T47D (cell line): ENCODE results near the gene XXYLT1.
"Not testable (repeated sequence)": the region's sequence is repeated elsewhere in the genome, so short reads cannot be mapped to it uniquely, and the experiment has no call there.

Experiments used
- DNase-seq, 2 experiments: peaks; one replicate each; pipeline versions ENCODE4 v3.0.0 to v3.0.0-alpha.2; 2011 to 2012; ENCODE audit warnings: low read depth in 1 of 2, low spot score in 1 of 2
- JUND ChIP-seq: IDR thresholded peaks from 2 replicates; pipeline ENCODE4 v1.6.1; 2012; ENCODE audit warnings: low read depth
- in situ Hi-C: cut with HindIII; loops from 2 replicates; pipeline ENCODE4 v1.10.0; 2016; ENCODE audit warnings: low sequenced_read_pairs, low pct_unique_long_range_greater_than_20kb

The XXYLT1 gene

DNA sequence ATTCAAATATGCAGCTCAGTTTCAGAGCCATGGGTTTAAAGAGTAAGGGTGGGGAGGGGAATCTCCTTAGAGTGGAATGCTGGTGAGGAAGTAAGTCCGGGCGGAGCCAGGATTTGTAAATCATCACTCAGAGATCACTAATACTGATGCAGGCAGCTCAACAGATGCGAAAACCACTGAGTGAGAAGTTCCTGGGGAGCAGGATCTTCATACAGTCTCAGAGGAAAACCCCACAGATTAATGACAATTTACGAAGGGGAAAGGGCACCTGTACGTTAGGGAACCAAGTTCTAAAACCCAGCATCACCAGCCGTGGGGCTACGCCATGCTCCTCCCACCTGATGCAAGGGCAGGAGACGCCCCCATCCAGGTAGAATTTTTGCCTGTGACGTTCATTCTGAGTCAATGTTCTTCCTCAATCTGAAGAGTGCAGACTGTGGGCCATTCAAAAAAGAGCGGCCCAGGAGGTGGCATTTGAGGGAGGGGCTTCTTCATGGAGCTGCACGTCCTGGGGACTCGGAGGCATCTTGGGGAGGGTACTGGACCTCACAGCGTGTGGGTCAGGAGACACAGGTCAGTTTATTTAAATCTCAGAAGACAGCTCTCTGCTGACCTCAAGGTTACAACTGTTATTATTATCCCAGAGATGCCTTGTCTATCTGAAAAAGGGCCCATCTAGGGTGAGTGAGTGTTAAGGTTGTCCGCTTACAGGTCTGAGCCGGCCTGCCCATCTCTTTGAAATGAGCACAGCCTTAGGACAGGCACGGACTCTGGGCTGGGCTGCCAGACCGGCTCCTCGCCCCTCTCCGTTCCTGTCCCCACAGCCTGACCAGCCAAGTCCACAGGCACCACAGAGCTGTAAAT lies 228.0 kb downstream of the XXYLT1 start:
- DNase-seq = peak in 1 of 2 experiments; percentile 42
- in situ Hi-C loops = no loop called here
- TF ChIP-seq JUND = no peak

DNA sequence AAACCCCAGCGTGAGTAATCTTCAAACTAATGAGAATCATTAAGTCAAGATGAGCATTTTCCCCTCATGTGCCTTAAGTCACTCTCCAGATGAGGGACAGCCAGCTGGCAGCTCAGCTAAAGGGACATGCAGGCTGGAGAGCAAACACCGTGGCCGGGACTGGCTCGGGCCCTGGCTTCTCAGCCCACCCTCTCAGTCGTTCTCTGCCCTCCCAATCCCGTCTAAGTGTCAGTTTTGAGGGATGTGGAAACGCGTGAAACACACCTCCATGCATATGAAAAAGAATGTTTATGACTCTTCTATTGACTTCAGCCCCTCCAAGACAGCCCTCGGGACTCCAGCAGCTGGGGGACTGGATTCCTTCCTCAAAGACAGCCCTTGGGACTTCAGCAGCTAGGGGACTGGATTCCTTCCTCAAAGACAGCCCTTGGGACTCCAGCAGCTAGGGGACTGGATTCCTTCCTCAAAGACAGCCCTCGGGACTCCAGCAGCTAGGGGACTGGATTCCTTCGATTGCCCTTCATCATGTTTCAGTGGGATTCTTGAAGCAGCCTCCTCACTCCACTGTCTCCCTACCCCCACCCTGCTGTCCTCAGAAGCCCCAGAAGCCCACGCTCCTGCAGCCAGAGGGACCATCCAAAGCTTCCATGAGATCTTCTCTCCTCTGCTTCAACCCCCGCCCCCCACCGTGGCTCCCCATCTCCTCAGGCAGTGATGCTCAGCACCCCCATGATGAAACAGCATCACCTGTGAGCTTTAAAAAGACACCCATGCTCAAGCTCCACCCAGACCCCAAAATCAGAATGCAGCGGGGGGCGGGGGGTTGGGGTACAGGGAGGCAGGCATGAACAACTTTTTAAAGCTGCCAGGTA lies 228.9 kb downstream of the XXYLT1 start:
- DNase-seq = no peak
- in situ Hi-C loops = no loop called here
- TF ChIP-seq JUND = no peak

DNA sequence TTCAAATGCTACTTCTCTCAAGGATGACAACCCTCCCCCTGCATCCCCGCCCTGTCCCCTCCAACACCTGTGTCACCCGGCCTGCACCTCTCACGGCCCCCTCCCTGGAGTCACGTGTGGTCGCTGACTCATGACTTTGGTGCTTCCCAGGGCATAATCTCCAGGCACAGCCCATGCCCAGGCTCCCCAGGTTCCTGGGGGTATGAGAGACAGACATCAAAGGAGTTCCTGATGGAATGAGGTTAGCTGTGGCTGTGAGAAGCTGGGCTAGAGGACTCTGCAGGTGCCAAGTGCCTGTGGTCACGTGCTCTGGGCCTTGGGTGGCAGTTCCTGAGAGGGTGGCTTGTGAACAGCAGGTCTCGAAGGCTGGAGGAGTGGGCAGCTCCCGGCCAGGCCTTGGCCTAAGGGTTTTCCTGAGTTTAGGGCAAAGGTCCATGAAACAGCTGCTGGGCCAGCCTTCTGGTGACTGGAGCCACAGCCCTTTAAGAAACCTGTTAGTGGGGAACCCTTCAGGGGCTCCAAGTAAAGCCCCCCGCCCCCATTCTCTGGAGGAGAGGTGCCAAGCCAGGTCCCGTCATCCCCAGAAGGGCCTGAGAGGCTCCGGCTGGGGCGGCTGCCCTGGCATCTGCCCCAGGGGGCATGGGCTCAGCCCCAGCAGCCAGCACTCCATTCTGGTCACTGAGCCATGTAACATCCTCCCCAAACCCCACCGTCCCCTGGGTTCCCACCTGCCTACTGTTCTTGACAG lies 230.0 kb downstream of the XXYLT1 start:
- in situ Hi-C loops = no loop called here
- no peak for DNase-seq
- no peak for TF ChIP-seq JUND

DNA sequence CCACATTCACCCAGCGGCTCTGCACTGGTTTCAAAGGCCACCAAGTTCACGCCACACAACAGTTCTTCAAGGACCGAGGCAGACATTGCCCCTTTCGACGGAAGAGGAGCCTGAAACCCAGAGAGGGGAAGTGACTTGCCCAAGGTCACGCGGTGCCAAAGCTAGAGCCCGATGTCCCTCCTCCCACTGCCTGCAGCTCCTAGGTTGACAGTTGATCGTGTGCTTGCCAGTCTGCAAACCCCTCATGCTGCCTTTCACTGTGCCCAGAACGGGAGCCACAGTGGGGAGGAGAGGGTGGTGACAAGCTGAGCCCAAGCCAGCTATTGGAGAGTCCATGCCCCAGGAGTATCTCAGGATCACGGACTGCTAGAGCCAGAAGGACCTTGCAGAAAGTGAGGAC lies 230.9 kb downstream of the XXYLT1 start:
- in situ Hi-C loops = no loop called here
- no peak for TF ChIP-seq JUND
- no peak for DNase-seq

DNA sequence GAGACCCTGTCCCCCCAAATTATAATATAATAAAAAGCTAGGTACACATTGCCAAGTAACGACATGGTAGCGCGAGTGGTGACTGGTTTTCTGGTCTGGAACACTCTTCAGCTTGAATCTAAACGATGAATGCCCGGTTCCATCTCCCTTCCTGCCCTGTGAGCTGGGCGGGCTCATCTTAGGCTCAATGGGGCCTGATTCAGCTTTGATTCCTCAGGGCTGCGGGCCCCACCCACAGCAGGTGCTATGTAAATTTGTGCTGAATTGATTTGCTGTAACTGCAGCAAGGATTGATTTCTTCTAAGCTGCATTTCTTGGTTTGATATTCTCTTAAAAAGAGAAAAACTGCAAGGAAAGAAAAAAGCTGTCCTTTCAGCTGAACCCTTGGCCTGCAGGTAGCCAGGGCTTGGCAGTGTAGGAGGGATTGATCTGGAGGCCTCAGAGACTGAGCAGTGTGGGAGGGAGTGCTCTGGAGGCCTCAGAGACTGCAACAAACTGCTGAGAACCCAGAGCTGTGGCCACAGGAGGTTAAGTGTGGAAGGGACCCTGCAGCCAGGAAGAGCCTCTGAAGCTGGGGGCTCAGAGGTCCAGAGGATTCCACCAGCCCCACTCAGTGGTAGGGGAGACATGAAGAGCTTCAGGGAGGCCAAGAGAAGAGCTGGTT lies 231.6 kb downstream of the XXYLT1 start:
- TF ChIP-seq JUND = no peak
- in situ Hi-C loops = no loop called here
- DNase-seq = no peak

DNA sequence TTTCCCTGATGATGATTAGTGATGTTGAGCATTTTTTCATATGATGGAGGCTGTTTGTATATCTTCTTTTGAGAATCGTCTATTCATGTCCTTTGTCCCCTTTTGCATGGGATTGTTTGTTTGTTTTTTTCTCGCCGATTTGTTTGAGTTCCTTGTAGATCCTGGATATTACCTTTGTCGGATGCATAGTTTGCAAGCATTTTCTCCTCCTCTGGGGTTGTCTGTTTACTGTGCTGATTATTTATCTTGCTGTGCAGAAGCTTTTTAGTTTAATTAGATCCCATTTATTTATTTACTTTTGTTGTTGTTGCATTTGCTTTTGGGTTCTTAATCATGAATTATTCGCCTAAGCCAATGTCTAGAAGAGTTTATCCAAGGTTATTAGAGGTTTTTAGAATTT lies 232.8 kb downstream of the XXYLT1 start:
- TF ChIP-seq JUND = no peak
- in situ Hi-C loops = no loop called here
- no peak for DNase-seq

DNA sequence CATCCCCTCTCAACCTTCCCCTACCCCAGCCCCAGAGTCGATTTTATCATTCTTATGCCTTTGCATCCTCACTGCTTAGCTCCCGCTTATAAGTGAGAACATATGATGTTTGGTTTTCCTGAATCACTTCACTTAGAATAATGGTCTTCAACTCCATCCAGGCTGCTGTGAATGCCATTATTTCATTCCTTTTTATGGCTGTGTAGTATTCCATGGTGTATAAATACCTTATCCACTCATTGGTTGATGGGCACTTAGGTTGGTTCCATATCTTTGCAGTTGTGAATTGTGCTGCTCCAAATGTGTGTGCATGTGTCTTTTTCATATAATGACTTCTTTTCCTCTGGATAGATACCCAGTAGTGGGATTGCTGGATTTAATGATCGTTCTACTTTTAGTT lies 233.4 kb downstream of the XXYLT1 start:
- DNase-seq, in situ Hi-C loops: not testable (repeated sequence)

DNA sequence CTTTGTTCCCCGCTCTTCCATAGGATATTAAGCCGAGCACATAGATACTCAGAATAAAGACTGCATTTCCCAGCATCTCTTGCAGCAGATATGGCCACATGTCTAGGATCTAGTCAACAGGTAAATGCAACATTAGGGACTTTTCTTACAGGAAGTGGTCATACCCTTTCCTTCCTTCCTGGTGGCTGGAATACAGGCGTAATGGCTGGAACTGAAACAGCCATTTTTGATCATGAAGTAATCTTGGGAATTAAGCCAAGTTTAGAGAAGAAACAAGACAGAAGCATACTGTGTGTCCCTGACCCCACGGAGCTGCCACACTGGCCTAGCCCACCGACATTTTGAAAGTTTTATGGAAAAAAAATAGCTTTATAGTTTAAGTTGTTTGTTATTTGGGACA lies 234.0 kb downstream of the XXYLT1 start:
- DNase-seq = no peak
- TF ChIP-seq JUND = no peak
- in situ Hi-C loops = no loop called here

DNA sequence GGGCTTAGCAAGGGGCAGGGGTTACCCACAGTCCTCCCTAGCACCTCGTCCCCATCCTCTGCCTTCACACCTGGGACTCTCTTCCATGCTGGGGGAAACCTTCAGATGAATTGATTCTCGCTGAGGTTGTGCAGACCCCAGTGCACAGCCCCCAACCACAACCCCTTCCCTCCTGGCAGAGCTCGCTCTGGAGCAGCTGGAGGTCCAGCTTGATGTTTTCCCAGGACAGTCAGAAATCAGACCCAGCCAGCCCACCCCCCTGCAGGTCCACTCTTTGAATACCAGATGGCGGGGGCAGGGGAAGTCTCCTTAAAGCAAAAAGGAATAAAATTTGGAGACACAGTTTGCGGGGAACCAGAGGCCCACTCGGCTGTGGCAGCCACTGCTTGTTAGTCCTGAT lies 234.4 kb downstream of the XXYLT1 start:
- no peak for DNase-seq
- in situ Hi-C loops = no loop called here
- TF ChIP-seq JUND = no peak

DNA sequence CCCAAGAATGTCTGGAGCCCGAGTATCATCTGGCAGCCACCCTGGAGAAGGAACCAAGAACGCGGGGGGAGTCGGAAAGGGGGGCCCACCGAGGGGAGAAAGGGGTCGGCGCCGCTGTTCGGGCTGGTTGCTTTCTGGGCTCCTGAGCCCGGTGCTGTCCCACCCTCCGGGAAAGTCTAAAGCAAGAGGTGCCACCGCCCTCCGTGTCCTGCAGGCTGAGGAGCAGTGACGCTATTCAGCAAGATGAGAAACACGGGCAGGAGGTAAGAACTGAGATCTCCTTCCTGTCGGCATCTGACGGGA lies 234.8 kb downstream of the XXYLT1 start:
- in situ Hi-C loops = no loop called here
- no peak for DNase-seq
- no peak for TF ChIP-seq JUND

DNA sequence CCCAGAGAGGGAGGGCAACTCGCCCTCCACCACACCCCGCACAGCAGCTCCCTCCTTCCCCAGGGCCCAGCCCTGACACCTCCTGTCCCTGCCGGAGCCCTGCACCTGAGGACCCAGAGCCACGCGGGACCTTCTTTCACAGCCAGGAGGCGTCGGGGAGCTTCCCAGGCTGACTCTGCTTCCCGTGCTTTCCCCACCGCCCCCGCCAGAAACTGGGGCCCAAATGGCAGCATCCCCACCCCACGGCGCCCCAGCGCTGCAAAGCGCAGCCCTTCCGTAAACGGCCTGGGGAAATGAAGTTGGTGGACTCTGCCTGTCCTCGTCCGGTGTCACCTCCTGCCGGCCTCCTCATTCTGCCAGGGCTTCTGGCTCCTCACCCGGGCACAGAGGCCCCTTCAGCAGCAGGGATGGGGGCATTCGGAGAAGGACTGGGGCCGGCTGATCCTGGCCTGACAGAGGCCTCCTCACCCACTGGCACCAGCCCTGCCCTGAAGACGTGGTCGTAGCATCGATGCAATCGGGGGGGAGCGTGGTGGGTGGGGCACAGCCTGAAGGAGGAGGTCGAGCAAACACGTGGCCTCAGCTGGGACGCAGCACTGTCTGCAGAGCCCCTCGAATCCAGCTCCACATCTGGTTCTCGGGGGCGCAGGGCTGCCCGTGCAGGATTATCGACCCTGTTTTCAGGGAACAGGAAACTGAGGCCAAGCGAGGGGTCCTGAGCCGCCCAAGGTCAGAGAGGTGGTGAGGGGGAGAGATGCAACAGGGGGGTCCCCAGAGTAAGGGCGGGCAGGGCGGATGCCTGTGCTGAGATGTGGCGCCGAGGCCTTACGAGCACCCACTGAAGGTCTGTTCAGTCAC lies 235.4 kb downstream of the XXYLT1 start:
- no peak for TF ChIP-seq JUND
- DNase-seq = peak in 1 of 2 experiments; percentile 60
- in situ Hi-C loops = no loop called here
